Activated CD4-positive, alpha-beta T cell treated with anti-CD3 and anti-CD28 coated beads, Interleukin-2, amount 50 U/mL, for 4 hours (primary cell): ENCODE results near the gene VWA2.
"Not testable (repeated sequence)": the region's sequence is repeated elsewhere in the genome, so short reads cannot be mapped to it uniquely, and the experiment has no call there.

Source experiments
- DNase-seq, 2 experiments: peaks; one replicate each; pipeline ENCODE4 v3.0.0-alpha.2; 2020

The VWA2 gene

DNA sequence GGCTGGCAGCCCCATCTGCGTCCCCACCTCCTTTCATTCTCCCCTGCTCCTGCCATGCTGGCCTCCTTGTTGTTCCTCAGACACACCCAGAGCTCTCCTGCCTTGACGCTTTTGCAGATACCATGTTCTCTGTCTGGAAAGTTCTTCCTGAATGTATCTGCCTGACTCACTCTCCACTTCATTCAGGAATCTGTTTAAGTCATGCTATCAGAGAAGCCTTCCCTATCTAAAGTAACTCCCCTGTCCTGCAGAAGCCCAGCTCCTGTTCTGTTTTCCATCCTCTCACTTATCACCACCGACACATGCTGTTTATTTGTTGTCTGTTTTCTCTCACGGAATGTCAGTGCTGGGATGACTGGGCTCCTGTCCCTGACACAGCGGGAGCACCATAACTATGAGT, 83.3 kb downstream of the VWA2 start:
- DNase-seq, result no peak

GRCh38 chr10:114323023-114323422, 84.0 kb downstream of the VWA2 start:
- no peak for DNase-seq

GRCh38 chr10:114326795-114327194, 87.7 kb downstream of the VWA2 start:
- no peak for DNase-seq

DNA sequence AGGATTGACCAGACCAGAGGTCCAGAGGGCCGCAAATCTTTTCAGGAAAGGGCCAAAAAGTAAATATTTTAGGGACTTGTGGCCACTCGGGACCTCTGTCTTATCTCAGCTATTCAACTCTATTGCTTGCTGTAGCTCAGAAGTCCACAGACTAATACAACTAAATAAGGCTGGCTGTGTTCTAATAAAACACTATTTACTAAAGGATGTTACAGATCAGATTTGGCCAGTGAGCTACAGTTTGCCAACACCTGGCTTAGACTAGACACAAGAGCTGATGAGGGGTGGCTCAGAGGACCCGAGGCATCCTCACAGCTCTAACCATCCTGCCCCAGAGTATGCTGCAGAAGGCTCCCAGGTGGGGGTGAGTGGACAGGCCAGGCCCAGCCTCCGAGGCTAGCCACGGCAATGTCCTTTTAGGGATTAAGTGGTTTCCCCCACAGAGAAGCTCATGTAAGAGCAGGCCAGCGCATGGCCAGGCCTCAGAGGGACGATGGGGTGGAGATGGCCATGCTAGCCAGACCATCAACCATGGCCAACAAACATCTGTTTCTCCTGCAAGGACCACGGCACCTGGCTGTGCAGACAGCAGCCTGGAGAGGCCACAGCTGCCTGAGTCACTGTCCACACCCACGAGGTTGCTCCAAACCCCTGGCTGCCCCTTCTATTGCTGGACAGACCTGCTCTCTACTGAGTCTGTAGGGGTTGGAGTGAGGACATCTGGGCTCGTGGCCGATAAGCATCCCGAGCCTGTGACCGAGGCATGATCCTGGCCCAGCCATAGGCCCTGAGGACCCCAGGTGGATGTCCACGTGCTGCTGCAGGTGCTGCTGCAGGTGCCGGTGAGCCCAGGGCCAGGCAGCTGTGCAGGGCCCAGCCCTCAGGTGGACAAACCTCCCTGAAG, 88.7 kb downstream of the VWA2 start:
- DNase-seq, result no peak

- DNase-seq, result no peak
Measured at GRCh38 chr10:114328441-114328812, 89.4 kb downstream of the VWA2 start.

GRCh38 chr10:114328874-114329273, 89.8 kb downstream of the VWA2 start:
- no peak for DNase-seq

DNA sequence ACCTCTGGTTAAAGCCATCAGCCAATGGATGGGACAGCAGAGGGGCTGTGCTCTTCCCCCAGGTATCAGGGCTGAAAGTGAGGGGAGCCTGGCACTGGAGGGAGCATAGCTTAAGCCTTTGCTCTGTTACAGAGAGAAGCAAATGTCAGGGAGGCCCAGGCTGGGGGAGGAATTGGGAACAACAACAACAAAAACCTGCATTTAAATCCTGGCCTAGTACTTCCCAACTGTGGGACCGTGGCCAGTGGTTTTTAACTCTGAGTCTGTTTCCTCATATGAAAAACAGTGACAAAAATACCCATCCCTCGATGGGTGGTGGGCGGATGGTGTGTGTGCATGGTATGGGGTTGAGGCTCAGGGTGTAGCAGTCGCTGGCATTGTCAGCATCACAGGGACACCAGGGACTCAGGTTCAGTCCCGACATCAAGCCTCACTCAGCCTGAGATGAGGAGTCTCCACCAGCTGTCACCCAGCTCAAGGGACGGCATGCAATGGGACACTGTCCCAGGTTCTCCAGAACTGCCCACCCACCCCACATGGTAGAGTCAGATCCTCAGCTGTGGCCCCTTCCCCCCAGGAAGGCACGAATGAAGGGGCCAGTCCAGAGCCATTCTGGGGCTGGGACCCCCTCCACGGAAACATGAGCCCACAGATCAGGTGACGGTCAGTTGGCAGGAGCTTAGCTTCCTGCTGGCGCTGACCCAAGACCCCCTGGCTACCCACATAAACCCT, 90.7 kb downstream of the VWA2 start:
- no peak for DNase-seq

- DNase-seq, result no peak
Measured at GRCh38 chr10:114332301-114333192, 93.5 kb downstream of the VWA2 start.

DNA sequence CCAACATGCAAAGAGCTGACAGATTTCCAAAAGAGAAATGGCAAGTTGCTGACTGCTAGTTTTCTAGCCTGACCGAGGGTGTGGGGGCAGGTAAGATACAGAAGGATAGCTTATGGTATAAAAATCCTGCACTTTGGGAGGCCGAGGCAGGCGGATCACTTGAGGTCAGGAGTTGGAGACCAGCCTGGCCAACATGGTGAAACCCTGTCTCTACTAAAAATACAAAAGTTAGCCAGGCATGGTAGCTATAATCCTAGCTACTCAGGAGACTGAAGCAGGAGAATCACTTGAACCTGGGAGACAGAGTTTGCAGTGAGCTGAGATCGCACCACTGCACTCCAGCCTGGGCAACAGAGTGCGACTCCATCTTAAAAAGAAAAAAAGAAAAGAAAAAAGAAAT, 94.4 kb downstream of the VWA2 start:
- not testable (repeated sequence) for DNase-seq

- no peak for DNase-seq
Measured at GRCh38 chr10:114334301-114334700, 95.2 kb downstream of the VWA2 start.

GRCh38 chr10:114335614-114336013, 96.6 kb downstream of the VWA2 start:
- no peak for DNase-seq

DNA sequence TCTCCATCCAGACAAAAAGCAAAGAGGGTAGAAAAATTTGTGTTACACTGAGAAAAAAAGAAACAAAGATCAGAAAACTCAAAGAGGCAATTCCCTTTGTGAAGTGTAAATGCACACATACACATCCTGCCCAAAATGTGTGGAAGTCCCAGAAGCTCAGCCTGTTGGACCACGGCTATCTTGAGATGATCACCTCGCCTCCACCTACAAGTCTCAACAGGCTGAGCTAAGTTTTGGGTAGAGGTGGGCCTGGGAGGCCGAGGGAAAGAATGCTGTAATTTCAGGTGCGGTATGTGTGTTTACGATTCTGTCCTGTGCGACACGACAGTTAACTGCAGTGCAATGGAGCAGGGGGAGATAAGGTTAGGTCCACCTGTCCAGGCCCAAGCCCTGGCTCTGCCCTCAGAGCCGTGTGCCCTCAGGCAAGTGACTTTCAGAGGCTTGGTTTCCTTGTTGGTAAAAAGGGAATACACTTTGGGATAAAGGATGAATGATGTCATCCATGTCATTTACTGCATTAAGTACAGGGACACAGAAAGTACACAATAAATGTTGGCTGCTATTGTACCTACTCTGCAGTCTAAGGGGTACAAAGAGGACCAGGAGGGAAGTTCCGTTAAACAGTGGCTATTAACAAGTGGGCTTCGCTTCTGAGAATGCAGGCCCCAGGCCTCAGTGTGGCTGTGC, 97.9 kb downstream of the VWA2 start:
- no peak for DNase-seq

- no peak for DNase-seq
Measured at GRCh38 chr10:114337510-114338462, 98.7 kb downstream of the VWA2 start.

DNA sequence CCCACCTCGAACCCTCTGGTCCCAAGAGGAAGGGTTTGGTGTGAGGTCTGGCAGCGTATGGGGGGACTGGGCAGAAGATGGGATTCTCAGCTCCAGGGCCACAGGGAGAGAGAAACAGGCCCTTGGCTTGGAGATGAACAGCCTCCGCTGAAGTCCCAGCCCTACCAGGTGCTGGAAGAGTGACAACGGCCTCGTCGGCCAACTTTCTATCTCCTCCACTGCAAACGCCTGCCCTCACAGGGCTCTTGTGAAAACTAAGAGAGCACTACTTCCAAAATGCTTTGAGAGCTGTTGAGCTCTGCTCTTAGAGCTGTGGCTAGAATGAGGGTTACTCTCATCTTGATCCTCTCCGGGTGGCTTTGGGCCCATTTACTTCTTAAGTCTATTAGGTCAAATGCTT, 101.8 kb downstream of the VWA2 start:
- no peak for DNase-seq
